Measurements from ENCODE around the gene VAT1L.

DNA sequence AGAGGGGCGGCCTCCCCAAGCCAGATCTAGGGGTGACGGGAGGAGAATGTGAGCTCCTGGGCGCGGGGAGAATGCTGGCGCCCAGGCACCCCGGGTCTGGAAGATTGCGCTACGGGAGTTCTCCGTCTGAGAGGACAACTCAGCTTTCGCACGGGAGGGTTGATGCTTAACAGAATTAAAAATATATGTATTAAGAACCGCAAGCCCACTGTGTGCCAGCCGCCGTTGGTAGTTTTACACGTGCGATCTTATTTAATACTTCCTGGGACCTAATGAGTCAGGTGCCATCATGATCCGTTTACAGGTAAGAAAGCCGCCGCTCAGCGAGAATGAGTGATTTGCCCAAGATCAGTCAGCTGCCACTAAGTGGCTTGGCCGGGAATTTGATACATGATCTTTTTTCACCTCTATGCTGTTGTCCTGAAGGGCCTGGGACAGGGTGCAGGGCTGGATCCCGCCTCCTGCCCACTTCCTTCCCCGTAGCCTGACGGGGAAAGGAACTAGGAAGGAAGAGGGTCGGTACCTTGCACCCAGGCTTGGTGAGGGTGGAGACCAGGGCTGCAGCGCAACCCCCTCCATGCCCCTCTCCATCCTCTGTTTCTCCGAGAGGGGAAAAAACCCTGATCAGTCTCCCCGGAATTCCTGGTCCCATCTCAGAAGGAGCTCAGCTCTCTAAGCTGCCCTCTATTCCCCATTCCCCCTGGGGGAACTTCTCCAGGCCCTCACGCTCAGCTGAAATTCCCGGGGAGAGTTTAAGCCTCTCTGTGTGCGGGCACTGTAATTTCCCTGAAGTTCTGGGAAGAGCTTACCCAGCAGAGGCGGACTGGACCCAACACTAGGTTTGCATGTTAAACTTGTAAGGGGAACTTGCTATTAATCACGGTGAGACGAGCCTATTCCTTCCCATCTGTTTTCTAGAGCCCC is 983 bp downstream of the VAT1L start:
- TF ChIP-seq, protein P1, sequence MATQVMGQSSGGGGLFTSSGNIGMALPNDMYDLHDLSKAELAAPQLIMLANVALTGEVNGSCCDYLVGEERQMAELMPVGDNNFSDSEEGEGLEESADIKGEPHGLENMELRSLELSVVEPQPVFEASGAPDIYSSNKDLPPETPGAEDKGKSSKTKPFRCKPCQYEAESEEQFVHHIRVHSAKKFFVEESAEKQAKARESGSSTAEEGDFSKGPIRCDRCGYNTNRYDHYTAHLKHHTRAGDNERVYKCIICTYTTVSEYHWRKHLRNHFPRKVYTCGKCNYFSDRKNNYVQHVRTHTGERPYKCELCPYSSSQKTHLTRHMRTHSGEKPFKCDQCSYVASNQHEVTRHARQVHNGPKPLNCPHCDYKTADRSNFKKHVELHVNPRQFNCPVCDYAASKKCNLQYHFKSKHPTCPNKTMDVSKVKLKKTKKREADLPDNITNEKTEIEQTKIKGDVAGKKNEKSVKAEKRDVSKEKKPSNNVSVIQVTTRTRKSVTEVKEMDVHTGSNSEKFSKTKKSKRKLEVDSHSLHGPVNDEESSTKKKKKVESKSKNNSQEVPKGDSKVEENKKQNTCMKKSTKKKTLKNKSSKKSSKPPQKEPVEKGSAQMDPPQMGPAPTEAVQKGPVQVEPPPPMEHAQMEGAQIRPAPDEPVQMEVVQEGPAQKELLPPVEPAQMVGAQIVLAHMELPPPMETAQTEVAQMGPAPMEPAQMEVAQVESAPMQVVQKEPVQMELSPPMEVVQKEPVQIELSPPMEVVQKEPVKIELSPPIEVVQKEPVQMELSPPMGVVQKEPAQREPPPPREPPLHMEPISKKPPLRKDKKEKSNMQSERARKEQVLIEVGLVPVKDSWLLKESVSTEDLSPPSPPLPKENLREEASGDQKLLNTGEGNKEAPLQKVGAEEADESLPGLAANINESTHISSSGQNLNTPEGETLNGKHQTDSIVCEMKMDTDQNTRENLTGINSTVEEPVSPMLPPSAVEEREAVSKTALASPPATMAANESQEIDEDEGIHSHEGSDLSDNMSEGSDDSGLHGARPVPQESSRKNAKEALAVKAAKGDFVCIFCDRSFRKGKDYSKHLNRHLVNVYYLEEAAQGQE (IDR thresholded peaks at IDR 0.05; ENCODE audit: low read depth) = no peak
- TF ChIP-seq TCF12 (IDR thresholded peaks at IDR 0.05; ENCODE audit: low read depth) = no peak
- no peak for TF ChIP-seq YY1 (IDR thresholded peaks at IDR 0.05; ENCODE audit: low read depth)
- TF ChIP-seq, protein P2, sequence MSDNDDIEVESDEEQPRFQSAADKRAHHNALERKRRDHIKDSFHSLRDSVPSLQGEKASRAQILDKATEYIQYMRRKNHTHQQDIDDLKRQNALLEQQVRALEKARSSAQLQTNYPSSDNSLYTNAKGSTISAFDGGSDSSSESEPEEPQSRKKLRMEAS (IDR thresholded peaks at IDR 0.05) = no peak
- TF ChIP-seq RAD21 (IDR thresholded peaks at IDR 0.05; ENCODE audit: low read depth) = no peak
- TF ChIP-seq FOXM1 (IDR thresholded peaks at IDR 0.05; ENCODE audit: borderline replicate concordance, low read depth) = no peak
- TF ChIP-seq CEBPB (IDR thresholded peaks at IDR 0.05) = no peak
- no peak for TF ChIP-seq TEAD4 (IDR thresholded peaks at IDR 0.05)
- no peak for TF ChIP-seq EP300 (IDR thresholded peaks at IDR 0.05; ENCODE audit: borderline replicate concordance)
- TF ChIP-seq EGR1 (IDR thresholded peaks at IDR 0.05) = no peak
- no peak for TF ChIP-seq TAF1 (IDR thresholded peaks at IDR 0.05; ENCODE audit: low read depth)
- no peak for TF ChIP-seq ZBTB7A (IDR thresholded peaks at IDR 0.05; ENCODE audit: low read depth)
- no peak for TF ChIP-seq CREB1 (IDR thresholded peaks at IDR 0.05; ENCODE audit: low read depth)
